HG03135 (cell line): Measurements from ENCODE around the gene SLC6A18.

Source experiments
- ATAC-seq: cut with Tn5 transposase; IDR thresholded peaks from one replicate; pipeline ENCODE4 v1.9.1; 2021; ENCODE audit warnings: mild to moderate bottlenecking, moderate library complexity; ENCODE audit not compliant: unreplicated experiment

Gene SLC6A18

DNA sequence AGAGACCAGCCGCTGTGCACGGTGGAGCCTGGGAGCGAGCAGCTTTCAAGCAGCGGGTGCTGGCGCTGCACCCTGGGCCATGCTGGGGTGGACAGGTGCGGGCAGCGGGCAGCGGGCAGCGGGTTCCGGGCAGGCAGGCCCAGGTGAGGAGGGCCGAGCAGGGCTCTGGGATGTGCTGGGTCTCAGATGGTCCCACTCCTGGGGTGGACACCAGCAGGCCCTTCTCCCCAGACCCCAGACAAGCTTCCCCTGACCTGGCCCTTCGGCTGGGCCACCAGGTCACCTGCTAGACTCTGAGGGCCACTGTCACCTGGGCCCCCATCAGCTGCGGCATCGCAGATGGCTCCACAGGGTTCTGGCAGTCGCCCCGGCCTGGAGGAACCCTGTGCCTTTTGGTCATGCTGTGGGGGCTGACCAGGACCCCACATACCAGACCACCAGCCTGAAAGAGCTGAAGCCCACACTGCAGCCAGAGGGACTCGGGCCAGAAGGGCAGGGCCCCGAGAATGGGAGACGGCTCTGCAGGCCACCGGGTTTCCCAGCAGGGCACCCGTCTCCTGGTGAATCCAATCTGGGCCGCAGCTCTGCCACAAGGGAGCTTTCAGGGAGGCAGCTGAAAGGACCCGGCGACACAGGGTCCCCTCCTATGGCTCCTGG lies 21.7 kb upstream of the SLC6A18 start:
- no peak for ATAC-seq

DNA sequence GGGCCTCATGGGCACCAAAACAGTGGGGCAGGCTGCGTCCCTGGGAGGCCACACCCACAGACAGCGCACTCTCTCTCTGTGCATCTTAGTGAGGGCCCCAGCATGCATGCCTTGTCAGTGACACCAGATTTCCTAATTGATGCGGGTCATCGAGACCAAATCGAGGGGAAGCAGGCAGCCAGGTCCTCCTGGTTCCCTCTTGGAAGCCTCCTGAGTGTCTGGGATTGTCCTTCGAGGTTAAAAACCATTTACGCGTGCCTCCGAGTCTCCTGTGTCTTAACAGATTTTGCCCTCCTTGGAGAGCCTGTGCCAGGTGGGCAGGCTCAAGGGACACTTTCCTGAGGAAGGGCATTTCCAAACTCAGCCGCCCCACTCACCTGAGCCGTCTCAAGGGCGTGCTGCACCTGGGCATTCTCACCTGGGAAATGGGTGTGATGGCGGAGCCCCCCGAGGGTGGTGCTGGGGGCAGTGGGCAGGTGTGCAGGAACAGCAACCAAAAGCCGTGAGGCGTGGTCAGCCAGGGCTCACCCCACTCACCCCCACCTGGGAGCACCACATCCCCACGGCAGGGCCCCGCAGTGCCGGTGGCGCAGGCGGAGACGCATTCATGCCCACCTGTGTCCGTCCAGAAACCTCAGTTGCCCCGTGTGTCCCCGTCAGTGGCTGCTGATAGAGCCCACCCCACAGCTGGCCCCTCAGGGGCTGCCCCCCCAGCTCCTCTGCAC lies 21.1 kb upstream of the SLC6A18 start:
- no peak for ATAC-seq

DNA sequence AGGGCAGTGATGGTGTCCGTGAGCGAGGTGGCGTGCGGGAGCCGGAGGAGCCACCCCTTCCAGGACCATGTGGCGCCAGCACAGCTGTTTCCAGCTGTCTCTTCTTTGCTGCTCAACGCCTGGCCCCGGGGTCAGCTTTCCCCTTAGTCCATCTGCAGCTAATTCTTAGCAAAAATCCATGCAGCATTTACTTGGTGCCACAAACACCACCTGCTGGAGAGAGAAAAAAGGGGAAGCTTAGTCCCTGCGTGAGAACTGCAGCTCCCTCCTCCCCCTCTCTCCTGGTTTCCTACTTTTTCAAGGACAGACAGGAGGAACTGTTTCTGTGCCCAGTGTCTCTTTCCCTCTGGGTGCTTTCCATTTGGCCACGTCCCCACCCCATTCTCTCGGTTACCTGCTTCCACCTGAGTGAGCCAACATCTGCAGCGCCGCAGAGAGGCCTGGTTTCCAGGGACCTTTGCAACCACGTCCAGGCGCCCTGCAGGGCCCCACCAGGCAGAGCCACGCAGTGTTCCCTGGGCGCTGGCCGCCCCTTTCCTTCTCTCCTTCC lies 20.4 kb upstream of the SLC6A18 start:
- no peak for ATAC-seq

DNA sequence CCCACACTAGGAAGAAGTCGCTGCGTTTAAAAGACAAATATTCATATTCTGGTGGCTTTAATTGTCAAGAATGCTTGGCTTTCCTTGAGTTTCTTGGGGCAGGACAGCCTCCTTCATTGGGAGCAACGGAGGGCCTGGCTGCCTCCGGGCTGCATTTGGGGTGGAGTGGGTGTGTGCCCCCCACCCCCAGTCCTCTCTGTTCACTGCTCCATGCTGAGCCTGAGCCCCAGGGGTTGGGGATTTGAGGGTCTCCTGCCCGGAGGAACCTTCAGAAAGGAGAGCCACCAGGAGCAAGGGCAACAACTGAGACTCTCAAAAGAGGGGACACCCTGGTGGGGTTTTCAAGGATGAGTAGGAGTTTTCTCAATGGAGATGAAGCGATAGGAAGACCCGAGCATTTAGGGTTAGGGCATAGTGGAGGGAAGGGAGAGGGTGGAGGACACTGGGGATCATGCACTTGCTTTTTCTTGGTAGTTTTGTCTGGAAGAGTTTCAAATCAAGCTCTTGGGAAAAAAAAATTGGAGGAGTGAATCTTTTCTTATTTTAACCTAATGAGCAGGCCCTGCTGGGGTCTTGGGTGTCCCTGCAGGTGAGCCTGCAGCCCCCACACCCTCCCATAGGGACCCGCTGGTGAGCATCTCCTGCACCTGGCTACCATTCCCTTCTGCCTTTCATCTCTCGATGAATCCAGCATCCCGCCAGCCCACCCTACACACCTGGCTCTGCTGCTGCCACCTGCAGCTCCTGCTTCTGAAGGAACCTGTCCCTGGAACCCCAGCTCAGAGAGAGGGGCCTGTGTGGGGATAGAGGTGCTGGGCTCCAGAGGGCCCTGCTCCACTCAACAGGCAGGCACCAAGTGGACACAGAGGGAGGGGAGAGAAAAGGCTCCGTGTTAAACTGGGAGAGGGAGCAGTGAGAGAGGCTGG lies 19.7 kb upstream of the SLC6A18 start:
- ATAC-seq = no peak

DNA sequence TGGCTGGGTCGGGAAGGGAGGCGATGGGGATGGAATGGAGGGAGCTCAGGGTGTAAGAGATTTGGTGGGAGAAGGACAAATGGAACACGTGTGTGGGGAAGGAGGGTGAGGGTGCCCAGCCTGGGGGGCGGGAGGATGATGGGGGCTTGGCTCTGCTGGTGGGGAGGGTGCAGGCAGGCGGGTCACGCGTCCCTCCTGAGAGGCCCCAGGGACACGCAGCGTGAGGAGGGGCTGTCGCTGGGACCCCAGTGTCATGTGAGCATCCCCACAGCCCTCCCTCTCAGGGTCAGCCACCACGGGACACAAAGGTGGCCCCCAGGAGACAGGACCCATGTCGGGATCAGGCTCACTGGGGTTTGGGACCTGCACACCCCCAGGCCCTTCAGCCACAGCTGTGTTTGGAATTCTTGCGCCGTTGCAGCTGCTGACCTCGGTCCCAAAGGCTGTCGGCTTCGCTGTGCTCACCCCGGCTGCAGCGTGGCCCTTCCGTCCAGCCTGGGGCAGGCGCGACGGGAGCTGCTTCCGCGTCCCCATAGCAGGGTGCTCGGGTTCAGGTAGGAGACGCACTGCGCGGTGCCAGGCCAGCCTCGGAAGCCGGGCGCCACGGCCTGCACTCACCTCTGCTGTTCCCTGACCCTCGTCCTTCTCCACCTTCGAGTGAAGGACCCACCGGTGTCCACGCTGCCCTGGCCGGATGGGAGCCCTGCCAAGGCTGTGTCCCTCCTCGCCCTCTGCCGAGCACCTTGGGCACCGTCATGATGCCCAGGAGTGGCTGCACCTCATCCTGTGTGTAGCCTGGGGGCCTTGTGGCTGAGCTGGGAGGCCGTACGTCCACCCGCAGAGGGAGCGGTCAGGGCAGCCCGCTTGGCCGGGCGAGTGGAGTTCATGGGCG lies 18.4 kb upstream of the SLC6A18 start:
- no peak for ATAC-seq

DNA sequence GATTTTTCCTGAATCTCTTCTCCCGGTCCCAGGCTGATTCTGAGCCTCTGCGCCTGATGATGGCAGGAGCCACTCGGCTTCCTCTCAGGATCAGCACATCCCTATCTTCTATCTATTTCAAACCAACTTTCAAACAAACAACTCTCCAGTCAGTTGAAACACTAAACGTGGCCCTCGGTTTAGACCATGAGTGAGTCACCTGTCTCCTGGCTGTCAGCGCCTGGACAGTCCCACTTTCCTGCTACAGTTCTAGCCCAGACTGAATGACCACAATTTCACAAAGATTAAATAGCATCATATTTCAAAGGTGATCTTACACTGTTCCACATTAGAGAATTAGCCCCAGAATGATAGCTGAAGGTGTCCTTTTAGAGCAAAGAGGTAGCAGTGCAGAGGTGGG lies 17.6 kb upstream of the SLC6A18 start:
- ATAC-seq = no peak

DNA sequence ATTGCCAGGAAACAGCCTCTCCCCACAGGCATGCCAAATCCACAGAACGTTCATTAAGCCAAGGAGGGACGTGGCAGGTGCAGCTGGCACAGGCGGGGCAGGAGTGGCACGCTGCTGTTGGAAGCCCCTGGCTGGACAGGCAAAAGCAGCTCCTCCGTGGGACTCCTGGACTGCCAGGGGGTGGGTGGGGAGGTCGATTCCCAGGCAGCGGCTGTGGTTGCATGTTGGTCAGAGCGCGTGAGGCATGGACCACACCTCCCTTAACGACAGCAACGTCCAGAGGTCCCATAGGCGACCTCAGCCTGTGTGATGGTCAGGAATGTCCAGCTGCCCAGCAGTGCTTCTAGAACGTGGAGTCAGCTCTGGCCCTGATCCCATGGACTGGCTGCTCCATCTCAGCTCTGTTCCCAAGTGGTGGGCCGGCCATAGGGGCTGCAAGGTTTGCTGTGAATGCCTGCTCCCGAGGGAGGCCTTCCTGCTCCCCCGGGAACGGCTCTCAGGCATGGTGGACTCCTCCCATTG lies 16.9 kb upstream of the SLC6A18 start:
- no peak for ATAC-seq

DNA sequence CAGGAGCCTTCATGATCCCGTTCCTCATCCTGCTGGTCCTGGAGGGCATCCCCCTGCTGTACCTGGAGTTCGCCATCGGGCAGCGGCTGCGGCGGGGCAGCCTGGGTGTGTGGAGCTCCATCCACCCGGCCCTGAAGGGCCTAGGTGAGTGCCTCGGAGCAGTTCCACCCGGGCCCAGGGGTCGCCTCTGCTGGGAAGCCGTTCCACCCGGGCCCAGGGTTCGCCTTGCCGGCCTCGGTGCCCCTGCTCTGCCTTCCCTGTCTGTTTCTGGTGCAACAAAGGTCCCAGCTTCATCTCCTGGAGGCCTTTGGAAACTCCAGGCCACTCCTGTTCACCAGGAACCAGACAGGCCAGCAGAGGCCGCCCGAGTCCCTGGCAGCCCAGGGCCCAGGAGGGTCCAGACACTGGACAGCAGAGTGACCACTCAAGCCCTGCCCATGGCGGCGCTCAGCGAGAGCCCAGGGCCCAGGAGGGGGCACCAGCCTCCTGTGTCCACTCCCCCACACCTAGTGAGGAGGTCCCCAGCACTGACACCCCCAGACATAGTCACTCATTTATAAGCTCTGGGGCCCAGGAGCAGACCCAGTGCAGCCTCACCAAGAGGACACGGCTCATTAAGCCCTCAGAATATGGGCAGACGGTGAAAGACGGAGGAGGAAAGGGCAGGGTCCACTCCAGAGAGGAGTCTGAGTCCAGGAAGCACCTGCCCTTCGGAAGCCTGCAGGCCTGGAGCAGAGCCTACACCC lies 16.3 kb upstream of the SLC6A18 start:
- no peak for ATAC-seq

DNA sequence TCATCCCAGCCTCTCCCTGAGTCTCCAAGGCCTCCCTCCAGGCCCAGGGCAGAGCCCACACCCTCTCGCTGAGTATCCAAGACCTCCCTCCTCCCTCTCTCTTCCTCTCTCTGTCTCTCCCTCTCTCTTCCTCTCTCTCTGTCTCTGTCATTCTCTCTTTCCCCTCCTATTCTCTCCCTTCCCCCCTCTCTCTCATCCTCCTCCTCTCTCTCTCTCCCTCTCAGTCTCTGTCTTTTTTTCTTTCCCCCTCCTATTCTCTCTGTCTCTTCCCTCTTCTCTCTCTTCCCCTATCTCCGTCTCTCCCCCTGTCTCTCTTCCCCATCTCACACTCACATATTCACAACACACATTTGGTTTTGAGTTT lies 15.7 kb upstream of the SLC6A18 start:
- ATAC-seq = no peak

DNA sequence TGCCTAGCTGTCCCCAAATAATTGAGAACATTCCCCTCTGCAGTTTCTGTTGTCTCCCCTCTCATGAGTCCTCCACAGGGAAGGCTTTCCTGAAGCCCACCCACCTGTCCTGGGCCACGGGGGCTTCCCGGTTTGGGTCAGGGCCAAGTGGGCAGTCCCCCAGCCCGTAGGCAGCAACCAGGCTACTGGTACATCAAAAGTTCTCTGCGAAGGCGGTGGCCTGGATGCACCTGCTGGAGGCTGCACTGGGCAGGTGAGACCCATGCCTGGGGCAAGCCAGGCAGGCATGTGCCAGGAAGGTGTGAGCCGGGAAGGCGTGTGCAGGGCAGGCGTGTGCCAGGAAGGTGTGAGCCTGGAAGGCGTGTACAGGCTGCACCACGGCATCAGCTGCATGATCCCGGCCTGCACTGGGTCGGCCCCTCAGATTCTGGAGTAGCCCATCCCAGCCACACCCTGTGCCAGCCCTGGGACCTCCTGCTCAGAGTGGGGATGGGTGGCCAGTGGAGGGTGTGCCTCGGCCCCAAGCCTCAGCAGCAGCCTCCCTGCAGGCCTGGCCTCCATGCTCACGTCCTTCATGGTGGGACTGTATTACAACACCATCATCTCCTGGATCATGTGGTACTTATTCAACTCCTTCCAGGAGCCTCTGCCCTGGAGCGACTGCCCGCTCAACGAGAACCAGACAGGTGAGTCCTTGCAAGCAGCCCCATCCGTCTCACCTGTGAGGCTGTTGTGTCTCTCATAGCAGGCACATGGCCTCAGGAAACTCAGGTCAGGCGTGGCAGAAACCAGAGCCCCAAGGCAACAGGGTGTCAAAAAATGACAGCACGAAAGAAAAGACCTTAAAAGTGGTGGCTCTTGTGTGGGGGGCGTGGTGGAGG lies 15.0 kb upstream of the SLC6A18 start:
- ATAC-seq = no peak

DNA sequence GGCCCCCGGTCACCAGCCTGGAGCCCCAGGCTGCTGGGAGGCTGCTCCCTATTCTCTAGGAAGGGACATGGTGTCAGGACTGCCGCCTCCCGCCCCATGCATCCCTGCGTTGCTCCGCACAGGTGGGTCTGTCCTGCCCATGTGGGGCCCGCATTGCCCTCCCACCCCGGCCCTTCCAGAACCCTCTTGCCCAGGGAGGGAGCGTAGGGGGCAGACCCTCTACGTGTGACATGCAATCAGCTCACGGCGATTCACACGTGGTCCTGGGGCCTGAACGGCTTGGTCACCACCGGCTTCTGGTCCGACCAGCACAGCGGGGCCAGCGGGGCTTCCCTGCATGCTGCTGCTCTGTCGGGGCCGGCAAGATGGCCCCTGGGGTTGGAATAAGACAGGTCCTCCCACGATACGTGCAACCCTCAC lies 14.3 kb upstream of the SLC6A18 start:
- no peak for ATAC-seq

DNA sequence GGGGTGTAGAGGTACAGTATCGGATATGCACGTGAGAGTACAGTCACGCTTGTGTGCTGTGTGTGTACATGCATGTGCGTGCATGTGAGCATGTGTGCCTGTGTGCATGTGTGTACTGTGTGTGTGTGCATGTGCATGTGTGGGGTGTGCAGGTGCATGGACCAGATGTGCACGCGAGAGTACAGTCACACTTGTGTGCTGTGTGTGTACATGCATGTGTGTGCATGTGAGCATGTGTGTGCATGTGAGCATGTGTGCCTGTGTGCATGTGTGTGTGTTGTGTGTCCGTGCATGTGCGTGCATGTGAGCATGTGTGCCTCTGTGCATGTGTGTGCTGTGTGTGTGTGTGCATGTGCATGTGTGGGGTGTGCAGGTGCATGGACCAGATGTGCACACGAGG lies 13.5 kb upstream of the SLC6A18 start:
- ATAC-seq = no peak

DNA sequence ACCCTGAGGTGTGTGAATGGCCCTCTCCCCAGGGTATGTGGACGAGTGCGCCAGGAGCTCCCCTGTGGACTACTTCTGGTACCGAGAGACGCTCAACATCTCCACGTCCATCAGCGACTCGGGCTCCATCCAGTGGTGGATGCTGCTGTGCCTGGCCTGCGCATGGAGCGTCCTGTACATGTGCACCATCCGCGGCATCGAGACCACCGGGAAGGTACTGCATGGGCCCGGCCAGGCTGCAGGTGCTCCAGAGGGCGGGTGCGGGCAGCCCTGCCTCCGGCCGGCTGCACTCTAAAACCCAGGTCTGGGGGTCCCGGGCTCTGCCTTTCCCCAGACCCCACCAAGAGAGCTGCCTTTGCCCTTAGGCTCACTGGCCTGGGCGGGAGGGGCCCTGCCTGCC lies 12.9 kb upstream of the SLC6A18 start:
- ATAC-seq = no peak

DNA sequence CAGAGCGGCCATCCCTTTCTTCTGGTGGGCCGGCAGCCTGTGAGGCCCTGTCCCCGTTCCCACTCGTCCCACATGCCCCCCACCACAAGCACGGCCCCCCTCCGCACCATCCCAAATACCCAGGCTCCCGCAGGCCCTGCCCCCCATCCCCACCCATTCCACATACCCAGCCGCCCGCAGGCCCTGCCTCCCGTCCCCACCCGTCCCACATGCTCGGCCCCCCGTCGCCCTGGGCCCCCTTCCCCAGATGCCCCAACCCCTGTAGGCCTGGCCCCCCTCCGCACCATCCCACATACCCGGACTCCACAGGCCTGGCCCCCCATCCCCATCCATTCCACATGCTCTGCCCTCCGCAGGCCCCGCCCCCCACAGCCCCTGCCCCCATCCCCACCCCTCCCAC lies 12.3 kb upstream of the SLC6A18 start:
- no peak for ATAC-seq

DNA sequence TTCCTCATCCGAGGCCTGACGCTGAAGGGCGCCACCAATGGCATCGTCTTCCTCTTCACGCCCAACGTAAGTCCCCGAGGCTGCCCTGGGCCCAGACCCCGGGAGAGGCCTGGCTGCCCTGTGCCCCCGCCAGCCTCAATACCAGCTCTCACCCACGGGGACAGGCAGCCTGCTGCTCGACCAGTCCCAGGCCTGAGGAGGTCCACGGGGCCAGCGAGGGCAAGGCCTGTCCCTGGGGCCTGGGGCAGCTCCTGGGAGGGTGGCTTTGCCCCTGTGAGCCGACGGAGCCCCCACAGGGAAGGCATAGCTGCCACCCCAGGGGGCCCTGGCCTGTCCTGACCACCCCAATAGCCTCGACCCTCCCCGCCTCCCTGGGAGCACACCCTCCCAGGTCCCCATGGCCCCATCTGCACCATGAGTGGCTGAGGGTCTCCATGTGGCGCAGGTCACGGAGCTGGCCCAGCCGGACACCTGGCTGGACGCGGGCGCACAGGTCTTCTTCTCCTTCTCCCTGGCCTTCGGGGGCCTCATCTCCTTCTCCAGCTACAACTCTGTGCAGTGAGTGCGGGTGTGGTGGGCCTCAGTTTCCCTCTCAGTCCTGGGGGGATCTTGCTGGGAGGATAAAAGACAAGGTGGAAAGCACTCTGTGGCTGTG lies 11.5 kb upstream of the SLC6A18 start:
- ATAC-seq = no peak

DNA sequence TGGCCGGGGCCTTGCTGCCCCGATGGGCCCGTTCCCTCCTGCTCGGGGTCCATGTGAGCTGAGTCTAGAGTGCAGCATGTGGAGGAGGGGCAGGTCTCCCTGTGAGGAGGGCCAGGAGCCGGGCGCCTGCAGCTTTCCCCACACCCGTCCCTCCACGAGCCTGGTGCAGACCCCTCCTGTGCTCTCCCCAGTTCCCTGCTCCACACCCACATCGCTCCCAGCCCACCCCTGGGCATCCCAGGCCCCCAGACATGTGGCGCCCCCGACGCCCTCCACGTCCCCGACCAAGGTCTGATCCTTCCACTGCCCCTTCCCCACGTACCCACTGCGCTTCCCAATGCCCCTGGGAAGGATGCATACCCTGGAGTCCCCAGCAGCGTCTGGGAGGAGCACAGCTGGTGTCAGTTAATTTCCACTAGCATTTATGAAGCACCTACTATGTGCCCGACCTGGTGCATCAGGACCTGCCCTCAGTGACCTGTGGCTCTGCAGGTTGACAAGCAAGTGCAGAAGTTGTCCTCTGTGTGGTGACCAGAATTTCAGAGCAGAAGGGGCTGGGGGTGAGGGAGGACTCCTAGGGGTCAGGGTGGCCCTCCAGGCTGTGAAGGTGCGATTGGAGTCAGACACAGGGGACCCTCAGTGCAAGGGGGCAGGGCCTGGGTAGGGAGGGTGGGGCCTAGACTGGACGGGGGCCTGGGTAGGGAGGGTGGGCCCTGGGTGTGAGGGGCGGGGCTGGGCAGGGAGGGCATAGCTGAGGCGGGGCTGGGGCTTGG lies 10.8 kb upstream of the SLC6A18 start:
- no peak for ATAC-seq

DNA sequence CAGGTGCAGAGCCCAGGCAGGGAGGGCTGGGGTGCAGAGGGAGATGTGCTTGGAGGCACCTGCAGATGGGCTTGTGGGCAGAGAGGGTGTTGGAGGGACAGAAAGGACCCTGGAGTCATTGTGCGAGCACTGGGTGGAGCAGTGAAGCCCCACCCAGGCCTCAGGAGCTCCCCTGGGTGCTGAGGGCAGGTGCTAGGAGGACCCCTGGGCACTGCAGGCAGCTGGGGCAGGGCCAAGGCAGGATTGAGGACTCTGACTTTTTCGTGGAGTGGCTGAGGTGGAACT lies 10.3 kb upstream of the SLC6A18 start:
- no peak for ATAC-seq
